Endodermal cell (in vitro differentiated cells): ENCODE results near the gene RTL1. TPM values are rescaled to one million over a fixed set of nuclear protein-coding genes. Genes with fewer than 3 reads are reported as not detected.

Source experiments
- DNase-seq: peaks from one replicate; pipeline ENCODE4 v3.0.0-alpha.2; 2017
- H3K27ac ChIP-seq: 2 replicates; pipeline ENCODE4 v1.5.1; 2013; ENCODE audit warnings: mild to moderate bottlenecking, low read depth, low read length, moderate library complexity
- H3K27me3 ChIP-seq: 2 replicates; pipeline ENCODE4 v1.6.1; 2013; ENCODE audit warnings: mild to moderate bottlenecking, low read length, moderate library complexity; ENCODE audit not compliant: insufficient read depth, control insufficient read depth, poor library complexity, severe bottlenecking
- H3K36me3 ChIP-seq: 2 replicates; pipeline ENCODE4 v1.7.0; 2013; ENCODE audit warnings: mild to moderate bottlenecking, low read length, moderate library complexity; ENCODE audit not compliant: control insufficient read depth, insufficient read depth
- H3K4me1 ChIP-seq: one replicate; pipeline ENCODE4 v1.7.0; 2013; ENCODE audit warnings: low read length; ENCODE audit not compliant: control insufficient read depth, insufficient read depth
- H3K4me3 ChIP-seq: 2 replicates; pipeline ENCODE4 v1.5.1; 2013; ENCODE audit warnings: mild to moderate bottlenecking, low read length, moderate library complexity
- H3K9ac ChIP-seq: 2 replicates; pipeline ENCODE4 v1.6.1; 2013; ENCODE audit warnings: mild to moderate bottlenecking, low read length, moderate library complexity; ENCODE audit not compliant: poor library complexity, severe bottlenecking; ENCODE audit errors: extremely low read depth
- H3K9me3 ChIP-seq: 2 replicates; pipeline ENCODE4 v1.6.1; 2013; ENCODE audit warnings: mild to moderate bottlenecking, low read length, moderate library complexity; ENCODE audit not compliant: control insufficient read depth
- H3K27ac Mint-ChIP-seq: 2 replicates; pipeline ENCODE4 v1.8.0; 2020; ENCODE audit warnings: mixed read lengths
- H3K27me3 Mint-ChIP-seq: 2 replicates; pipeline ENCODE4 v1.8.0; 2021; ENCODE audit warnings: mild to moderate bottlenecking, mixed read lengths; ENCODE audit not compliant: insufficient read depth
- H3K36me3 Mint-ChIP-seq: 2 replicates; pipeline ENCODE4 v1.8.0; 2020; ENCODE audit warnings: low read depth, mixed read lengths
- H3K4me1 Mint-ChIP-seq: 2 replicates; pipeline ENCODE4 v1.8.0; 2020; ENCODE audit warnings: mixed read lengths
- H3K4me3 Mint-ChIP-seq: 2 replicates; pipeline ENCODE4 v1.8.0; 2020; ENCODE audit warnings: mild to moderate bottlenecking, moderate library complexity, mixed read lengths
- H3K9me3 Mint-ChIP-seq: 2 replicates; pipeline ENCODE4 v1.8.0; 2020; ENCODE audit warnings: mild to moderate bottlenecking, mixed read lengths
- CTCF ChIP-seq: fragments of 200-600 bp; sonication (generic); conservative IDR thresholded peaks from 2 replicates; pipeline ENCODE4 v1.5.0; 2021; ENCODE audit warnings: antibody characterized with exemption, mild to moderate bottlenecking
- WGBS, 2 experiments: methylation state at CpG; one replicate each; pipeline versions ENCODE4 v1.1.5 to v1.1.7; 2013; ENCODE audit warnings: missing lambda C conversion rate in 2 of 2, mixed read lengths in 1 of 2; ENCODE audit not compliant: insufficient coverage in 1 of 2, insufficient read length in 1 of 2; 5-methylcytosine and 5-hydroxymethylcytosine counted together
- total RNA-seq, 2 donors: library from RNA; stranded (reverse); fragmentation: NEBNext Ultra II Directional in 1 of 2; extraction: Animal tissue kit (Norgen Biotek cat#: 25700) in 1 of 2; gene quantifications; 2 replicates in 1 of 2; 3 replicates in 1 of 2; pipeline ENCODE4 v1.2.1, GENCODE V29; 2021

Gene RTL1
- total RNA-seq, 2 donors from 2014 or later: 0.86 to 2.0 TPM

GRCh38 chr14:100865682-100866591, 37.6 kb downstream of the RTL1 start:
- no peaks in the 10 kb centered on the region for H3K9me3 Mint-ChIP-seq
- H3K36me3 Mint-ChIP-seq: no peaks in the 10 kb centered on the region
- no peaks in the 10 kb centered on the region for H3K36me3 ChIP-seq
- H3K27me3 ChIP-seq: peaks cover 16% of the 10 kb centered on the region
- H3K4me1 Mint-ChIP-seq: no peaks in the 10 kb centered on the region
- H3K9me3 ChIP-seq: no peaks in the 10 kb centered on the region
- H3K27me3 Mint-ChIP-seq: peaks cover 19% of the 10 kb centered on the region
- WGBS, 2 experiments: 88 to 90% methylated on average over 11 to 22 of the region's 22 CpGs
- TF ChIP-seq CTCF: no peak
- no peak overlapping the region for H3K9ac ChIP-seq
- no peaks in the 10 kb centered on the region for H3K4me1 ChIP-seq
- H3K27ac Mint-ChIP-seq: no peak overlapping the region
- no peak for DNase-seq
- no peak overlapping the region for H3K4me3 ChIP-seq
- no peak overlapping the region for H3K27ac ChIP-seq
- H3K4me3 Mint-ChIP-seq: no peak overlapping the region

DNA sequence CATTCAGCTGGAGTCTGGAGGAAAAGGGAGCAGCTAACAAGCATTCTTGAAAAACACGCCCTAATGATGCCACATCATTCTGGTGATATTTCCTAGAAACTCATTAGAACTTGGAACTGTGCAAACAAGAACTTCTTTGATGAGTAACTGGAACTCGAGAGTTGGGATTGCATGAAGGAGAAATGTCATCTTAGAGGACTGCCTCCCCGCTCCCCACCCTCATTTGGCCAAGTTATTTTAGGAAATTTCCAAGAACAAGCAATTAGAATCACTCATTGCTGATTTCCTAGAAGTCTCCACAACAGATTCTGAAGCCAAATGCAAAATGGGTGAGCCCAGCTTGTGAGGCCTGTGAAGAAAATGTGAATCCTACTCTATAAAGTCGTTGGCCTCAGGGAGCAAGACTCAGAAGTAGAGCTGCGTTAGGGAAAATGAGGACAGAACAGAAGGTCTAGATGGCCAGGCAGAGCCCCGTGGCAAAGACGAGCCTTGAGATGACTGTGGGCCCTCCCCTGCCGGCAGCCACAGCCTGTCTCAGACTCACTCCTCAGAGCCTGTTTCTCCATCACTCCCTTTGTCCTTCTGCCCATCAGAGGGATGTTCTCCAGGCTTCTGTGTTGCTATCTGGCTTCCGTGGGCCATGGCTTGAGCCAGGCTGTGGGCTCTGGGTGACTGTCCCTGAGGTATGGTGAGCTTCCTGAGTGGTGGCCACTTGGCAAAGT, 38.4 kb downstream of the RTL1 start:
- H3K4me1 Mint-ChIP-seq: no peaks in the 10 kb centered on the region
- Histone ChIP-seq H3K4me1 (no peaks in the 10 kb centered on the region), H3K27ac (no peak overlapping the region), H3K36me3 (no peaks in the 10 kb centered on the region), H3K4me3 (no peak overlapping the region), H3K9ac (no peak overlapping the region), H3K9me3 (no peaks in the 10 kb centered on the region), H3K27me3 (peaks cover 16% of the 10 kb centered on the region)
- no peak overlapping the region for H3K4me3 Mint-ChIP-seq
- DNase-seq: no peak
- WGBS, 2 experiments: 90 to 94% methylated on average over 7 to 9 of the region's 9 CpGs
- no peak for TF ChIP-seq CTCF
- no peaks in the 10 kb centered on the region for H3K36me3 Mint-ChIP-seq
- H3K27ac Mint-ChIP-seq: no peak overlapping the region
- H3K27me3 Mint-ChIP-seq: peaks cover 19% of the 10 kb centered on the region
- H3K9me3 Mint-ChIP-seq: no peaks in the 10 kb centered on the region

GRCh38 chr14:100864206-100864605, 39.3 kb downstream of the RTL1 start:
- Histone ChIP-seq H3K27me3 (peaks cover 16% of the 10 kb centered on the region), H3K9me3 (no peaks in the 10 kb centered on the region), H3K36me3 (no peaks in the 10 kb centered on the region), H3K27ac (no peak overlapping the region), H3K9ac (no peak overlapping the region), H3K4me3 (no peak overlapping the region), H3K4me1 (no peaks in the 10 kb centered on the region)
- Mint-ChIP-seq H3K36me3 (no peaks in the 10 kb centered on the region), H3K4me3 (no peak overlapping the region), H3K27me3 (peaks cover 19% of the 10 kb centered on the region), H3K9me3 (no peaks in the 10 kb centered on the region), H3K4me1 (no peaks in the 10 kb centered on the region), H3K27ac (no peak overlapping the region)
- TF ChIP-seq CTCF: no peak
- WGBS, 2 experiments: 91% methylated on average over 8 to 10 of the region's 10 CpGs
- no peak for DNase-seq
